NCI-H2107 (cell line): ENCODE data around the gene MACF1.
"Not testable (repeated sequence)": the region's sequence is repeated elsewhere in the genome, so short reads cannot be mapped to it uniquely, and the experiment has no call there.

Experiments used
- DNase-seq: peaks from one replicate; lab custom pipeline; 2025; lab: John Stamatoyannopoulos, UW

MACF1 gene

GRCh38 chr1:39416609-39417008, 212.1 kb downstream of the MACF1 start:
- DNase-seq = no peak

- DNase-seq = no peak
These were observed 213.7 kb downstream of the MACF1 start for GRCh38 chr1:39418236-39418635.

GRCh38 chr1:39420493-39420892, 216.0 kb downstream of the MACF1 start:
- DNase-seq = no peak

GRCh38 chr1:39422614-39423013, 218.1 kb downstream of the MACF1 start:
- DNase-seq = no peak

- no peak for DNase-seq
These were observed 220.7 kb downstream of the MACF1 start for GRCh38 chr1:39425151-39425550.

- no peak for DNase-seq
These were observed 221.1 kb downstream of the MACF1 start for GRCh38 chr1:39425634-39426033.

GRCh38 chr1:39426346-39426745, 221.9 kb downstream of the MACF1 start:
- DNase-seq = no peak

- no peak for DNase-seq
These were observed 222.9 kb downstream of the MACF1 start for GRCh38 chr1:39427374-39427773.

- no peak for DNase-seq
These were observed 223.4 kb downstream of the MACF1 start for GRCh38 chr1:39427912-39428311.

GRCh38 chr1:39431927-39432326, 227.4 kb downstream of the MACF1 start:
- no peak for DNase-seq

- no peak for DNase-seq
These were observed 230.4 kb downstream of the MACF1 start for GRCh38 chr1:39434797-39435395.

GRCh38 chr1:39435597-39435996, 231.1 kb downstream of the MACF1 start:
- DNase-seq = no peak

- DNase-seq = no peak
These were observed 232.3 kb downstream of the MACF1 start for GRCh38 chr1:39436842-39437241.

- no peak for DNase-seq
These were observed 233.5 kb downstream of the MACF1 start for GRCh38 chr1:39438042-39438441.

- DNase-seq = no peak
These were observed 236.4 kb downstream of the MACF1 start for GRCh38 chr1:39440856-39441255.

- DNase-seq = no peak
These were observed 237.3 kb downstream of the MACF1 start for GRCh38 chr1:39441797-39442196.

- DNase-seq = no peak
These were observed 241.1 kb downstream of the MACF1 start for GRCh38 chr1:39445573-39445972.

- DNase-seq = no peak
These were observed 242.6 kb downstream of the MACF1 start for GRCh38 chr1:39446986-39447567.

- DNase-seq = not testable (repeated sequence)
These were observed 245.5 kb downstream of the MACF1 start for GRCh38 chr1:39450041-39450440.

- no peak for DNase-seq
These were observed 246.6 kb downstream of the MACF1 start for GRCh38 chr1:39450956-39451606.

- DNase-seq = no peak
These were observed 247.6 kb downstream of the MACF1 start for GRCh38 chr1:39452081-39452480.

GRCh38 chr1:39452540-39452939, 248.0 kb downstream of the MACF1 start:
- DNase-seq = no peak

GRCh38 chr1:39453603-39454002, 249.1 kb downstream of the MACF1 start:
- no peak for DNase-seq

GRCh38 chr1:39458991-39459390, 254.5 kb downstream of the MACF1 start:
- DNase-seq = no peak
